GM21825 (cell line): Measurements from ENCODE around the gene MYO7B.

ENCODE experiments used
- ATAC-seq: cut with Tn5 transposase; IDR thresholded peaks from one replicate; pipeline ENCODE4 v1.9.1; 2021; ENCODE audit warnings: mild to moderate bottlenecking, moderate library complexity; ENCODE audit not compliant: unreplicated experiment

The MYO7B gene

GRCh38 chr2:127606625-127607398 lies 71.3 kb downstream of the MYO7B start:
- ATAC-seq: no peak

DNA sequence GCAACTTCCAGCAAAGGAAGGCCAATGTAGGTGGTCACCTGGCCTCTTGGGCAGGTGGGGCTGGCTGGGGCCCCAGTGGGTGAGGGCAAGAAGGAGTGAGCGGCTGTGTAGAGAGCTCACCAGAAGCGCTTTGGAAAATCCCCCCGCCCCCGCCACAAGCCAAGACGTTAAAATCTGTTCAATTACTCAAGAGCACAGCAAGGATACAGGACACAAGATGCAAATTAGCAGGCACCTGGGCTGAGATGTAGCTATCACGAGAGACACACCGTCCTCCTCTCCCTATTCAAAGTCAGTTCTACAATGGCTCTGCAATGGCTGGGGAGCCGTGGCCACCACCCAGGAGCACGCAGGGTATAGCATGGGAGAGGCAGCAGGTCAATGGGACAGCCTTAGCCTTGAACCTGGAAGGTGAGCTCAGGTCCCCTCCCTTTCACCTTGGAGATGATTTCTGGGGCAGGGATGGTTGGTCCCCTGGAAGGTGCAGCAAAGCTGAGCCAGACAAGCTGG lies 72.0 kb downstream of the MYO7B start:
- ATAC-seq: no peak

- ATAC-seq: no peak
Observed at GRCh38 chr2:127608061-127609030, 72.9 kb downstream of the MYO7B start.

DNA sequence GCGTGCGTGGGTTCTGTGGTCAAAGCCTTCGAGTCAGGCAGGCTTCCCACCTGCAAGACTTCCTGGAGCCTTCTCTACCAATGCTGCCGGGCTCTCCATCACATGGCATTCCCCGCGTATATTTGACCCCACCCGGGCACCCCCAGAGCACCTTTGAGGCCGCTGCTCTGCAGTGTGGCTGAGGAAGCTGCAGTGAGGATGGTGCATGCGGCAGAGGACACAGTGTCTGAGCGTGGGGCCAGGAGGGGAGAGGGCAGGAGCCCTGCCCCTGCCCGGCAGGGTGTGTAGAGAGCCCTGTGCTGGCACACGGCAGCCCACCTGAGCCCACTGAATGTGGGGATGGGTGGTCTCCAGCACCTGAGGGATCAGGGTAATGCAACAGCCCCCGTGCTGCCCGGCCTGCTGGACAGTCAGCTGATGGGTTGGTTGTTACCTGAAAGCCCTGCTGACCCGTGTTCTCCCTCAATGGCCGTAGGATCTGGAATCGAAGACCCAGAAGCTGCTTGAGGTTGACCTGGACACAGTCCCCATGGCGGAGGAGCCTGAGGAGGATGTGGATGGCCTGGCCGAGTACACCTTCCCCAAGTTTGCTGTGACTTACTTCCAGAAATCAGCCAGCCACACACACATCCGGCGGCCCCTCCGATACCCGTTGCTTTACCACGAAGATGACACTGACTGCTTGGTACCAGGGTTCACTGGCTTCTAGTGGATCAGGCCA lies 73.7 kb downstream of the MYO7B start:
- ATAC-seq: no peak

DNA sequence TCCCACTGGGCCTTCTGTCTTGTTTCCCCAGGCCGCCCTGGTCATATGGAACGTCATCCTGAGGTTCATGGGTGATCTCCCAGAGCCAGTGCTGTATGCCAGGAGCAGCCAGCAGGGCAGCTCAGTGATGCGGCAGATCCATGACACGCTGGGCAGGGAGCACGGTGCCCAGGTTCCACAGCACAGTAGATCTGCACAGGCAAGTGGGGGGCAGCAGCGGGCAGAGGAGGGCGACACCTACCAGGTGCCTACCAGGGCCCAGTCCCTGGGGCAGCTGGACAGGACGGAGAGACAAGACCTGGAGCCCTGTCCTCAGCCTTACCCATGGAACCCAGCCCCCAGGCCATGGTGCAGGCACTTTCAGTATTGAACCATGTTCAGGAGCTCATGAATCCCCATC lies 74.3 kb downstream of the MYO7B start:
- no peak for ATAC-seq

DNA sequence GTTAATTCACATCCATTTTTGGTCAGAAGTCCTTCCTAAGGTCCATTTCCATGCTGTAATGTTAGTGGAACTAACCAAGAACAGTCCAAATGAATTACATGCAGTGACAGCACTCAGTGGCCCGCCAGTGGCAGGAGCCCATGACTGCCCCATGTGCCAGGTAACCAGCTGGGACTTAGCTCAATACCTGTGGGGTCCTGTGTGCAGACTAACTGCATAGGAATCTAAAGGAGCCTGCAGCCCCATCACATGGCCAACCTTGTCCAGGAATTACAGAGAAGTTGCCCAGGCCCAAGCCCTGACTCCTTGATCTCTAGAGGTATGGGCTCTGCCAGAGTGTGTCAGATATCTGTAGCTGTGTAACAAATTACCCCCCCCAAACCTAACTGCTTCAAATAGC lies 75.1 kb downstream of the MYO7B start:
- ATAC-seq: no peak

GRCh38 chr2:127611076-127611925 lies 75.8 kb downstream of the MYO7B start:
- ATAC-seq: no peak

- ATAC-seq: no peak
Observed at GRCh38 chr2:127612111-127612822, 76.8 kb downstream of the MYO7B start.

GRCh38 chr2:127614246-127614645 lies 78.8 kb downstream of the MYO7B start:
- ATAC-seq: no peak

- no peak for ATAC-seq
Observed at GRCh38 chr2:127614731-127615130, 79.2 kb downstream of the MYO7B start.

DNA sequence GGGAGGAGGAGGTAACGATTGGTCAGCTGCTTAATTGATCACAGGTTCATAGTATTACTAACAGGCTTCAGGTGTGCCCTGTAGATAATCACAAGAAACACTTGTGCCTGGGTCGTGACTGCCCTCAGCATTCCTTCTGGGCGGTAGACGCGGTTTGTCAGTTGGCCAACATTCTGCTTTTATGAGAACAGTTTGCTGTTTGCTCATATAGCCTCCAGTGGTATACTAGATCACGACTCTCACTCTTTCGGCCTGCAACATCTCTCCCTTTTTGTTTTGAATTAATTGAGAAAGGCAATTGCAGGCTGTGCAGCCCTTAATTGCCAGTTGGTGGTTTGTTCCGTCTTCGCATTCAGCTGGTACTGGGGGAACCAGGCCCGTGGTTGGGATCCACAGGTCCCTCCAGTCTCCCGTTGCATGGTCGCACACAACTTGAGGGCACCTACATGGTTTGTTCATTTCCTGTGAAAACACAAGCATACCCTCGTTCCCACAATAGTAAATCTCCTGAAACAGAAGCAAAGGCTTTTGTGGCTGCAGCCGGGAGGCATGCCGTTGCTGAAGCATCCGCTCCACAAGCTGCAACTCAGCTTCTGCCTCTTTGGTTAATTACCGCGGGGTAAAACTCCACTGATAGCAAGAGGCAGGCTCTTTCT lies 80.2 kb downstream of the MYO7B start:
- ATAC-seq: no peak

GRCh38 chr2:127618551-127619202 lies 83.2 kb downstream of the MYO7B start:
- ATAC-seq: no peak

GRCh38 chr2:127619203-127619590 lies 83.7 kb downstream of the MYO7B start:
- no peak for ATAC-seq

DNA sequence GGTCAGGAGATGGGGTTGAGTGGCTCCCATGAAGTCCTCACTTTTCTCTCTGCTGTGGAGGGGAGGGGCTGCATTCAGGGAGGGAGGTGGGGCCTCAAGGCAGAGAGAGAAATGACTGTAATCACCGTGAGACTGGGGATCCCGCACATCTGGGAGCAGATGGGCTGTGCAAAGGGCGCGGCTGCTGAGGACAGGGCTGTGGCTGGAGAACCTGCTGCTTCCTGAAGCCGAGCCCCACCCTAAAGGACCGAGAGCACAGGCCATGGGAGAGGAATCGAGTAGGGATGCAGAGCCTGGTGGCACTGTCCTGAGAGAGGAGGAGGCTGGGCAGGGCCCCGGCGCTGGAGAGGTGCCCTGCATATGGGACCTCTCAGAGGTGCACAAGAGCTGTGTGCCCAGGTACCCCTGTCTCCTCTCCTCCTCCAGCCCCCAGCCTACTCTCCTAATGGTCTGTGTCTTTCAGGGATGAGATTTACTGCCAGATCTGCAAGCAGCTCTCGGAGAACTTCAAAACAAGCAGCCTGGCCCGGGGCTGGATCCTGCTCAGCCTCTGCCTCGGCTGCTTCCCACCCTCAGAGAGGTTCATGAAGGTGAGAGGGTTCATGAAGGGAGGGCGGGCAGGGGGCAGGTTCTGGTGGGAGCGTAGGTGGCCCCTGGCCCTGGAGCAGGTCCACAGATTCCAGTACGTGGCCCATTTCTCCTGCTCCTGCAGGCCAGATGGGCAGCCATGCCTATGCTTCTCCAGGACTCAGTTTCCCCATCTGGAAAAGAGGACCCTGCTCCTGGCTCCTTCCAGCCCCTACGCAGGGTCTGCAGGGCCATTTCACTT lies 84.6 kb downstream of the MYO7B start:
- no peak for ATAC-seq

DNA sequence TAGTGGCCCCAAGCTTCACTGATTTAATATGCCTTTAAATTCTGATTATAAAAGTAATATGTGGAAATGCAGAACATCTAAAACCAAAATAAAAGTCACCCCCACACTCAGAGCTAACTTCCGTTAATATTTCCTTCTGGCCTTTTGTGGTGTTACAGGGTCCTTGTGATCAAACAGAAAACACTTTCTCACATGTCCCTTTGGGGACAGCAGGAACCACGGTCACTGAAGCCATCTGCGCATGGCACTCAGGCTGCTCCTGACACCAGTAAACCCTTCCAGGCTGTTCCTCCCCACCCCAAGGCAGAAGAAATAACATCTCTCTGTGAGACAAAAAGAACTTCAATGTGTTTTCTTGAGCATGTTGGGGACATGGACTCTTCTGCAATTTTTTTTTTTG lies 85.4 kb downstream of the MYO7B start:
- ATAC-seq: no peak

DNA sequence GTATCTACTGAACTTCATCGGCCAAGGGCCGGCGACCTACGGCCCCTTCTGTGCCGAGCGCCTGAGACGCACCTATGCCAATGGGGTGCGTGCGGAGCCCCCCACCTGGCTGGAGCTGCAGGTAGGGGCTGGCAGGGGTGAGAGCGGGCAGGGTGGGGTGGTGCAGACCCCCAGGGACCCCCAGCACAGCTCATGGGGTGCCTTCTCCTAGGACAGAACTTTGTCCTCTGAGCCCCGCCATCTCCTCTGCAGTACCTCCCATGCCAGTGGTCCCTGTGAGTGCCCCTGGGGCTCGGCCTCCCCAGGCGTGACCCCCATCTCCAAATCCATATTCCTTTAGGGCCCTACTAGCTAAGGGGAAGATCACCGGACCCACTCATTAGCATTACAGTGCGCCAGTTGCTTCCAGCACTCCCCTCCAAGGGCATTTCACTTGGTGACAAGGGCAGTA lies 86.5 kb downstream of the MYO7B start:
- ATAC-seq: no peak

- ATAC-seq: no peak
Observed at GRCh38 chr2:127622561-127623387, 87.3 kb downstream of the MYO7B start.
